Measurements from ENCODE around the gene FPGS.

FPGS gene

GRCh38 chr9:127788337-127789011 lies 14.2 kb upstream of the FPGS start:
- DNase-seq: no peak

- no peak for DNase-seq
These were observed 13.5 kb upstream of the FPGS start for GRCh38 chr9:127789179-127789578.

GRCh38 chr9:127790094-127790855 lies 12.4 kb upstream of the FPGS start:
- no peak for DNase-seq

GRCh38 chr9:127791085-127791484 lies 11.6 kb upstream of the FPGS start:
- no peak for DNase-seq

- no peak for DNase-seq
These were observed 10.2 kb upstream of the FPGS start for GRCh38 chr9:127792417-127793031.

- DNase-seq: no peak
These were observed 9.5 kb upstream of the FPGS start for GRCh38 chr9:127793093-127793708.

GRCh38 chr9:127794001-127794791 lies 8.5 kb upstream of the FPGS start:
- no peak for DNase-seq

GRCh38 chr9:127796225-127796813 lies 6.4 kb upstream of the FPGS start:
- no peak for DNase-seq

- no peak for DNase-seq
These were observed 5.8 kb upstream of the FPGS start for GRCh38 chr9:127796852-127797370.

- no peak for DNase-seq
These were observed 617 bp upstream of the FPGS start for GRCh38 chr9:127801955-127802575.

- no peak for DNase-seq
These were observed 1.0 kb downstream of the FPGS start for GRCh38 chr9:127803507-127804352.

GRCh38 chr9:127805620-127806019 lies 2.9 kb downstream of the FPGS start:
- no peak for DNase-seq

- DNase-seq: no peak
These were observed 4.2 kb downstream of the FPGS start for GRCh38 chr9:127806871-127807270.

- no peak for DNase-seq
These were observed 5.8 kb downstream of the FPGS start for GRCh38 chr9:127808347-127809001.

GRCh38 chr9:127809002-127809539 lies 6.4 kb downstream of the FPGS start:
- no peak for DNase-seq

GRCh38 chr9:127809540-127810377 lies 7.1 kb downstream of the FPGS start:
- no peak for DNase-seq

GRCh38 chr9:127810378-127811187 lies 7.9 kb downstream of the FPGS start:
- DNase-seq: no peak

- no peak for DNase-seq
These were observed 9.3 kb downstream of the FPGS start for GRCh38 chr9:127812011-127812410.
